HCT116 (cell line): ENCODE measurements around the gene TTLL5. TPM values are rescaled to one million over a fixed set of nuclear protein-coding genes. Genes with fewer than 3 reads are reported as not detected.

Experiments
- ATAC-seq: fragments of 200-7000 bp; cut with Tn5 transposase; 2 replicates; pipeline ENCODE4 v1.9.1; 2020; ENCODE audit warnings: mild to moderate bottlenecking, moderate library complexity
- BruUV-seq: library from RNA; stranded (reverse); fragments of 400-500 nt; replicated peaks from 2 replicates; lab custom pipeline; 2021; lab: Mats Ljungman, UMichigan
- CTCF ChIA-PET: fragments of 300-600 bp; sonication (Branson Sonifier 250); formaldehyde crosslinking; loops from one replicate; lab custom pipeline; 2021; ENCODE audit warnings: antibody characterized with exemption; lab: Charles Lee
- POLR2A ChIA-PET: fragments of 300-600, 350-600 bp; sonication (Branson Sonifier 250); formaldehyde crosslinking; loops from one replicate; lab custom pipeline; 2021; ENCODE audit warnings: antibody characterized with exemption; lab: Charles Lee
- RAD21 ChIA-PET, 2 experiments: fragments of 300-600 bp; sonication (Branson Sonifier 250); formaldehyde crosslinking; loops; one replicate each; lab custom pipeline; 2023; ENCODE audit warnings: low total read pairs in 2 of 2; ENCODE audit not compliant: uncharacterized antibody in 2 of 2, unreplicated experiment in 2 of 2, low non-redundant PET in 1 of 2; lab: Charles Lee
- DNase-seq: peaks from one replicate; pipeline ENCODE4 v3.0.0-alpha.2; 2010; ENCODE audit warnings: low read depth, low spot score
- H2AFZ ChIP-seq: fragments of 200-600 bp; shearing (Covaris generic), sonication (generic); 2 replicates; pipeline ENCODE4 v1.6.1; 2017; ENCODE audit warnings: low read depth, mixed run types, mixed read lengths, antibody characterized with exemption, low read length; ENCODE audit not compliant: poor library complexity, severe bottlenecking
- H3K27ac ChIP-seq: 2 replicates; pipeline ENCODE4 v1.5.1; 2012; ENCODE audit warnings: low read depth, low read length
- H3K27me3 ChIP-seq: fragments of 200-600 bp; sonication (generic); 2 replicates; pipeline ENCODE4 v1.6.1; 2016; ENCODE audit warnings: mixed run types, low read length, mixed read lengths; ENCODE audit not compliant: insufficient read depth
- H3K36me3 ChIP-seq, 2 experiments: fragments of 200-500 bp in 1 of 2; fragments of 200-600 bp in 1 of 2; sonication (Bioruptor generic) in 1 of 2; sonication (generic) in 1 of 2; 2 replicates each; pipeline versions ENCODE4 v1.5.1 to v1.6.1; 2014 to 2016; ENCODE audit warnings: low read length in 2 of 2, inconsistent platforms in 1 of 2, mixed read lengths in 1 of 2, mixed run types in 1 of 2; ENCODE audit not compliant: insufficient read depth in 2 of 2, control insufficient read depth in 1 of 2
- H3K4me1 ChIP-seq, 2 experiments: fragments of 200-600 bp in 1 of 2; sonication (generic) in 1 of 2; 2 replicates each; pipeline versions ENCODE4 v1.5.1 to v1.6.1; 2012 to 2017; ENCODE audit warnings: low read length in 2 of 2, inconsistent platforms in 1 of 2, mild to moderate bottlenecking in 1 of 2, mixed read lengths in 1 of 2, mixed run types in 1 of 2, moderate library complexity in 1 of 2; ENCODE audit not compliant: insufficient read depth in 2 of 2, control insufficient read depth in 1 of 2
- H3K4me2 ChIP-seq: fragments of 200-600 bp; sonication (generic); 2 replicates; pipeline ENCODE4 v1.6.1; 2017; ENCODE audit warnings: mixed run types, low read length, mixed read lengths
- H3K4me3 ChIP-seq, 2 experiments: fragments of 200-600 bp in 1 of 2; sonication (generic) in 1 of 2; replicated peaks in 1 of 2; 2 replicates each; pipeline ENCODE4 v1.5.1; 2011 to 2016; ENCODE audit warnings: low read length in 2 of 2, control low read depth in 1 of 2, low read depth in 1 of 2, mild to moderate bottlenecking in 1 of 2, mixed read lengths in 1 of 2, mixed run types in 1 of 2
- H3K79me2 ChIP-seq: fragments of 200-600 bp; sonication (generic); 2 replicates; pipeline ENCODE4 v1.6.1; 2017; ENCODE audit warnings: mild to moderate bottlenecking, mixed run types, low read length, moderate library complexity, mixed read lengths; ENCODE audit not compliant: insufficient read depth
- H3K9ac ChIP-seq: fragments of 200-600 bp; sonication (generic); 2 replicates; pipeline ENCODE4 v1.6.1; 2016; ENCODE audit warnings: low read length, mixed read lengths
- H3K9me2 ChIP-seq: fragments of 200-600 bp; sonication (generic), shearing (Covaris generic); 2 replicates; pipeline ENCODE4 v1.6.1; 2017; ENCODE audit warnings: mixed run types, mild to moderate bottlenecking, moderate library complexity; ENCODE audit not compliant: insufficient read depth
- H3K9me3 ChIP-seq, 2 experiments: fragments of 200-500 bp in 1 of 2; fragments of 200-600 bp in 1 of 2; sonication (Bioruptor generic) in 1 of 2; sonication (generic) in 1 of 2; 2 replicates each; pipeline ENCODE4 v1.6.1; 2014 to 2017; ENCODE audit warnings: low read length in 2 of 2, mixed read lengths in 2 of 2, inconsistent platforms in 1 of 2, low read depth in 1 of 2, mild to moderate bottlenecking in 1 of 2, mixed run types in 1 of 2, moderate library complexity in 1 of 2; ENCODE audit not compliant: control insufficient read depth in 1 of 2, insufficient read depth in 1 of 2
- H4K20me1 ChIP-seq: fragments of 200-600 bp; sonication (generic), shearing (Covaris generic); 2 replicates; pipeline ENCODE4 v1.6.1; 2017; ENCODE audit warnings: mixed run types, mild to moderate bottlenecking, moderate library complexity; ENCODE audit not compliant: insufficient read depth
- ATF3 ChIP-seq: IDR thresholded peaks from 2 replicates; pipeline ENCODE4 v1.6.1; 2012
- CBX3 ChIP-seq: IDR thresholded peaks from 2 replicates; pipeline ENCODE4 v1.6.1; 2012; ENCODE audit warnings: low read depth
- EZH2phosphoT487 ChIP-seq: fragments of 200-600 bp; IDR thresholded peaks from 2 replicates; pipeline ENCODE4 v1.6.1; 2018; ENCODE audit warnings: antibody characterized with exemption, borderline replicate concordance
- FOSL1 ChIP-seq: IDR thresholded peaks from 2 replicates; pipeline ENCODE4 v1.6.1; 2012; ENCODE audit warnings: low read depth
- REST ChIP-seq: IDR thresholded peaks from 2 replicates; pipeline ENCODE4 v1.6.1; 2012; ENCODE audit warnings: low read depth
- SIN3A ChIP-seq: IDR thresholded peaks from 2 replicates; pipeline ENCODE4 v1.6.1; 2012; ENCODE audit warnings: low read depth
- SP1 ChIP-seq: IDR thresholded peaks from 2 replicates; pipeline ENCODE4 v1.6.1; 2012; ENCODE audit warnings: low read depth
- ZFX ChIP-seq: fragments of 450-650 bp; IDR thresholded peaks from 2 replicates; pipeline ENCODE4 v1.6.1; 2017
- ZNF274 ChIP-seq: fragments of 200-500 bp; sonication (Bioruptor generic); IDR thresholded peaks from 2 replicates; pipeline ENCODE4 v1.6.1; 2014; ENCODE audit warnings: mild to moderate bottlenecking, low read depth, low read length, inconsistent platforms
- intact Hi-C: fragments of 100-400 bp; cut with micrococcal nuclease; formaldehyde crosslinking; loops from 2 replicates; pipeline ENCODE4 v1.10.0; 2022
- total RNA-seq: library from RNA; stranded (reverse); gene quantifications from one replicate; pipeline ENCODE4 v1.2.1, GENCODE V29; 2021; ENCODE audit not compliant: unreplicated experiment

TTLL5 gene
- total RNA-seq, 1 experiment from 2014 or later, result 26.2 TPM

- no peak overlapping the region for H3K4me3 ChIP-seq
- TF ChIP-seq FOSL1 (no peak), ZNF274 (no peak), ATF3 (no peak), REST (no peak), SIN3A (no peak), ZFX (no peak), CBX3 (no peak), EZH2phosphoT487 (no peak), SP1 (no peak)
- H3K9ac ChIP-seq, result no peak overlapping the region
- H3K4me2 ChIP-seq, result no peak overlapping the region
- intact Hi-C loops, result no loop called here
- H3K27me3 ChIP-seq, result no peaks in the 10 kb centered on the region
- peaks cover 5 to 8% of the 10 kb centered on the region in 2 experiments; a peak in 2 of 4 replicates for H3K4me1 ChIP-seq
- DNase-seq, result no peak
- H3K9me2 ChIP-seq, result no peaks in the 10 kb centered on the region
- H3K9me3 ChIP-seq, result no peaks in the 10 kb centered on the region
- H2AFZ ChIP-seq, result no peak overlapping the region
- ChIA-PET RAD21 (no interaction called here), POLR2A (no interaction called here), CTCF (interaction anchor here (3.8 kb wide), 1 partner anchor 11 kb away, joined by 30 read pairs; no protein-coding TSS in a partner anchor)
- no TSS peak for BruUV-seq
- no peaks in the 10 kb centered on the region for H4K20me1 ChIP-seq
- no peak overlapping the region for H3K27ac ChIP-seq
- no peaks in the 10 kb centered on the region for H3K79me2 ChIP-seq
- H3K36me3 ChIP-seq, result no peaks in the 10 kb centered on the region
- ATAC-seq, result no peak
Measured at GRCh38 chr14:75896341-75896740, 235.3 kb downstream of the TTLL5 start.
